T-helper 22 cell (primary cell): ENCODE results near the gene PLXND1.
"Not testable (repeated sequence)": the region's sequence is repeated elsewhere in the genome, so short reads cannot be mapped to it uniquely, and the experiment has no call there.

Source experiments
- DNase-seq: peaks from one replicate; pipeline ENCODE4 v3.0.0-alpha.2; 2020; ENCODE audit warnings: low read depth

Gene PLXND1

GRCh38 chr3:129606636-129607390 lies at the start of gene PLXND1:
TSS of gene PLXND1 (minus strand) at chr3:129606676. CDS start at chr3:129606639, 37 bp downstream.
- peak; percentile 42 for DNase-seq

GRCh38 chr3:129655291-129655700 lies 48.8 kb upstream of the PLXND1 start:
- no peak for DNase-seq

GRCh38 chr3:129654131-129654530 lies 47.7 kb upstream of the PLXND1 start:
- no peak for DNase-seq

GRCh38 chr3:129653019-129653418 lies 46.5 kb upstream of the PLXND1 start:
- no peak for DNase-seq

GRCh38 chr3:129651435-129652202 lies 45.1 kb upstream of the PLXND1 start:
- no peak for DNase-seq

- no peak for DNase-seq
Measured at GRCh38 chr3:129650256-129650872, 43.9 kb upstream of the PLXND1 start.

GRCh38 chr3:129648391-129648790 lies 41.9 kb upstream of the PLXND1 start:
- no peak for DNase-seq

GRCh38 chr3:129645286-129645685 lies 38.8 kb upstream of the PLXND1 start:
- no peak for DNase-seq

- no peak for DNase-seq
Measured at GRCh38 chr3:129644836-129645235, 38.4 kb upstream of the PLXND1 start.

GRCh38 chr3:129641567-129642260 lies 35.2 kb upstream of the PLXND1 start:
- DNase-seq = not testable (repeated sequence)

GRCh38 chr3:129640985-129641384 lies 34.5 kb upstream of the PLXND1 start:
- not testable (repeated sequence) for DNase-seq

- no peak for DNase-seq
Measured at GRCh38 chr3:129638481-129638880, 32.0 kb upstream of the PLXND1 start.

GRCh38 chr3:129636082-129636481 lies 29.6 kb upstream of the PLXND1 start:
- DNase-seq = no peak

GRCh38 chr3:129635656-129636055 lies 29.2 kb upstream of the PLXND1 start:
- DNase-seq = no peak

GRCh38 chr3:129633751-129634481 lies 27.4 kb upstream of the PLXND1 start:
- DNase-seq = no peak

- no peak for DNase-seq
Measured at GRCh38 chr3:129632977-129633376, 26.5 kb upstream of the PLXND1 start.

GRCh38 chr3:129632556-129632955 lies 26.1 kb upstream of the PLXND1 start:
- DNase-seq = no peak

- no peak for DNase-seq
Measured at GRCh38 chr3:129632056-129632455, 25.6 kb upstream of the PLXND1 start.

GRCh38 chr3:129629011-129629410 lies 22.5 kb upstream of the PLXND1 start:
- no peak for DNase-seq

GRCh38 chr3:129628169-129628522 lies 21.7 kb upstream of the PLXND1 start:
- DNase-seq = no peak

- DNase-seq = no peak
Measured at GRCh38 chr3:129627350-129628168, 21.1 kb upstream of the PLXND1 start.
